HG02852 (cell line): Measurements from ENCODE around the gene ACAT2.
"Not testable (repeated sequence)": the region's sequence is repeated elsewhere in the genome, so short reads cannot be mapped to it uniquely, and the experiment has no call there.

ENCODE experiments used
- ATAC-seq: cut with Tn5 transposase; IDR thresholded peaks from one replicate; pipeline ENCODE4 v1.9.1; 2021; ENCODE audit warnings: mild to moderate bottlenecking, moderate library complexity; ENCODE audit not compliant: unreplicated experiment

ACAT2 gene

GRCh38 chr6:159729598-159730331, 32.1 kb upstream of the ACAT2 start:
- ATAC-seq, result no peak

- ATAC-seq, result no peak
Measured at GRCh38 chr6:159730332-159730676, 31.5 kb upstream of the ACAT2 start.

- ATAC-seq, result not testable (repeated sequence)
Measured at GRCh38 chr6:159732550-159732949, 29.3 kb upstream of the ACAT2 start.

- ATAC-seq, result not testable (repeated sequence)
Measured at GRCh38 chr6:159733395-159733794, 28.4 kb upstream of the ACAT2 start.

- ATAC-seq, result no peak
Measured at GRCh38 chr6:159736908-159737307, 24.9 kb upstream of the ACAT2 start.

- no peak for ATAC-seq
Measured at GRCh38 chr6:159739341-159739740, 22.5 kb upstream of the ACAT2 start.

GRCh38 chr6:159742165-159742564, 19.7 kb upstream of the ACAT2 start:
- no peak for ATAC-seq

- ATAC-seq, result no peak
Measured at GRCh38 chr6:159745081-159745480, 16.8 kb upstream of the ACAT2 start.

GRCh38 chr6:159746759-159747158, 15.1 kb upstream of the ACAT2 start:
- no peak for ATAC-seq

- not testable (repeated sequence) for ATAC-seq
Measured at GRCh38 chr6:159748127-159748526, 13.7 kb upstream of the ACAT2 start.

GRCh38 chr6:159751448-159751847, 10.4 kb upstream of the ACAT2 start:
- ATAC-seq, result no peak

- ATAC-seq, result no peak
Measured at GRCh38 chr6:159753081-159753872, 8.6 kb upstream of the ACAT2 start.

GRCh38 chr6:159754401-159754800, 7.4 kb upstream of the ACAT2 start:
- ATAC-seq, result no peak

GRCh38 chr6:159754959-159755914, 6.6 kb upstream of the ACAT2 start:
- ATAC-seq, result no peak

GRCh38 chr6:159756508-159756907, 5.3 kb upstream of the ACAT2 start:
- ATAC-seq, result no peak

GRCh38 chr6:159758031-159759001, 3.5 kb upstream of the ACAT2 start:
- no peak for ATAC-seq

GRCh38 chr6:159759645-159760044, 2.2 kb upstream of the ACAT2 start:
- ATAC-seq, result no peak

- ATAC-seq, result no peak
Measured at GRCh38 chr6:159760602-159761057, 1.2 kb upstream of the ACAT2 start.

GRCh38 chr6:159761129-159761872, 544 bp upstream of the ACAT2 start:
- peak; percentile 1 for ATAC-seq
